KOPT-K1 (cell line): ENCODE results near the gene ANKFN1.
A peak's percentile ranks its signal among the peaks of the same experiment; 100 is the strongest.

Source experiments
- H3K27ac ChIP-seq: fragments of 200-600 bp; sonication (generic); 2 replicates; pipeline ENCODE4 v1.5.1; 2016; ENCODE audit warnings: antibody characterized with exemption, mild to moderate bottlenecking, low read depth, low read length; ENCODE audit not compliant: poor library complexity, severe bottlenecking
- H3K36me3 ChIP-seq: fragments of 200-600 bp; sonication (generic); 2 replicates; pipeline ENCODE4 v1.5.1; 2017; ENCODE audit warnings: antibody characterized with exemption, mild to moderate bottlenecking, low read length, moderate library complexity; ENCODE audit not compliant: insufficient read depth
- H3K9me3 ChIP-seq: fragments of 200-600 bp; sonication (generic); 2 replicates; pipeline ENCODE4 v1.5.1; 2017; ENCODE audit warnings: antibody characterized with exemption, low read length, mild to moderate bottlenecking; ENCODE audit not compliant: insufficient read depth, poor library complexity, severe bottlenecking

ANKFN1 gene

DNA sequence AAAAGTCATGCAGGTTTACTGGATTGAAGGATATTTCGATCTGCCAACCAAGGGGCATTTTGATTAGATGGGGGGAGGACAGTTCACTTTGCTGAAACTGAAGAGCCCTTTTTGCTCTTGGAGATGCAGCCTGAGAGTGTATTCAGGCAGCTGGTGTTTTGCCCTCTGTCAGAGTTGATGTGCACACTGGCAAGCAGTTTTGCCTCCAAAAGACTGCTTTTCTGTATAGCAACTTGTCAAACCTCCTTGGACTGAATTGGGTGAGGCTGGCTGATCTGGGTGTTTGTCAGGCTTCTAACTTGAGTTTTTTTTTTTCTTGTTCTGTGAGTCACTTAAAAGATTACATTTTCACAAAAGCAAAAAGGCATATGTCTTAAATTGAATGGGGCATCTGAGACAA is 22.6 kb upstream of the ANKFN1 start:
- H3K36me3 ChIP-seq = no peaks in the 10 kb centered on the region
- no peaks in the 10 kb centered on the region for H3K9me3 ChIP-seq
- H3K27ac ChIP-seq = peak overlapping the region; percentile 94

- Histone ChIP-seq H3K36me3 (no peaks in the 10 kb centered on the region), H3K9me3 (no peaks in the 10 kb centered on the region), H3K27ac (peak overlapping the region; percentile 94)
These were observed 21.8 kb upstream of the ANKFN1 start for GRCh38 chr17:56131431-56131830.

DNA sequence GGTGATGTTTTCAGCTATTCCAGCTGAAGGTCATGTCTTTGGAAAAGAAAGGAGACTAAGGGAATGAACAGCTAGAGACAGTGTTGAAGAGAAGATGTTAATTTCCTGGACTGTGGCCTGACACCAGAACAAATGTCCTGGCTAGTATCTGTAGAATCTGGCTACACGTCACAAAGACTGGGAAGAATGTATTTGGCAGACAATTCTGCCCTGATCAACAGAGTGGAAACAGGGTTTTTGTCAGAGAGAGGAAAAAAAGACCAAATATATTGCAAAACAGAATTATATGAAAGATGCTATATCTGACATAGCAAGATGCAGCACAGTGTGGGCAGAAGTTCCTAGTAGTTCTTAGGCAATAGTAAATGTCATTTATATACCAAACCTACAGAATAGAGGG is 17.0 kb upstream of the ANKFN1 start:
- Histone ChIP-seq H3K36me3 (no peaks in the 10 kb centered on the region), H3K27ac (no peak overlapping the region), H3K9me3 (no peaks in the 10 kb centered on the region)

DNA sequence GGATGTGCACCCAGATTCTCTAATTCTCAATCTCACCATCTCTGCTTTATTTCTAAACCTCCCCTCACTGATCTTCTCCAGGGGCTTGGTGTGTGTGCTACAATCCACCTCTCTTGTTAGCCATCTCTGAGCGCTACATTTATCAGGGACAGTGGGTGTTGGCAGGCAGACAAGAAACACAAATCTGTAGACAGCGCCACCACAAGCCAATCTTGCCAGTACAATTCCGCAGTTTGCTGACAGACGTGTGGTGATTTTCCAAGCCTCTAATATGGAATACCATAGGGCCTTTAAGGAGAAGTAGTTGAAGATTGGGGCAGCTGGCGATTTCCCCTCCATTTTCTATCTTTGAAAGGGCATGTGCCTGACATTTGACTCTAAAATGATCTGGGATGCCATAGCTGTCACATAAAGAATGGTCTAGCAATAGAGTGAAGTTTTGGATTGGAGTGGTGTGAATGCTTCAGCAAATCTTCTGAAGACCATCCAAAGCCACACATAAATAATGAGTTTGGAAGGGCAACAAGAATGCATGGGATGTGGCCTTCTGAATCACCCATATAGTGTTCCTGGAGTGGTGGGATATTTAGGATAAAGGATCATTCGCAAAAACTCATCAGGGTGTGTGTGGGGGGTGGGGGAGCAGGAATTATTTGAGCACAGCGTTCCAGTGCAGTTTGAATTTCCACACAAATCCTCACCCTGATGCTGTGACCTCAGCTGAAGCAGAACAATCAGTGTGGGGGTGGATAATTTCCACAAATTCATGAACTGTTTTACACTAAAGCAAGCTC is 12.0 kb upstream of the ANKFN1 start:
- Histone ChIP-seq H3K9me3 (peaks cover 4% of the 10 kb centered on the region), H3K27ac (no peak overlapping the region), H3K36me3 (no peaks in the 10 kb centered on the region)

DNA sequence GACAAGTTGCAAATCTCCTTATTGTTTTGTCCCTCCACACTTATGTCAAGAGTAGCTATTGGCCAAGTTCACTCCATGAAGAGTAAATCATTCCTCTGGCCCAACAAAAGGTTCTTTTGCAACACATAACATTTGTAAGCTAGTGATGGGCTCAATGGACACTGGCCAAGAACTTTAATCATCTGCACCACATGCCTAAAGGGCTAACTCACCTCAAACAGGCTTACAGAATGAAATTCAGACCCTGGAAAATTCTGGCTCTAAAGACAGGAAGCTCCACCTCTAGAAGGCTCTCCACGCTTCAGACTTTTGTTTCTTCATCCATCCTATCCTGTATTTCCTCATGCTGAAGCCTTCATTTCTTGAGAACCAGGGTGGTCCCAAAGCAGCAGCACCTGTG is 10.9 kb upstream of the ANKFN1 start:
- Histone ChIP-seq H3K36me3 (no peaks in the 10 kb centered on the region), H3K9me3 (peaks cover 10% of the 10 kb centered on the region), H3K27ac (no peak overlapping the region)

GRCh38 chr17:56142781-56143180 is 10.5 kb upstream of the ANKFN1 start:
- H3K9me3 ChIP-seq = peaks cover 10% of the 10 kb centered on the region
- no peaks in the 10 kb centered on the region for H3K36me3 ChIP-seq
- H3K27ac ChIP-seq = no peak overlapping the region

DNA sequence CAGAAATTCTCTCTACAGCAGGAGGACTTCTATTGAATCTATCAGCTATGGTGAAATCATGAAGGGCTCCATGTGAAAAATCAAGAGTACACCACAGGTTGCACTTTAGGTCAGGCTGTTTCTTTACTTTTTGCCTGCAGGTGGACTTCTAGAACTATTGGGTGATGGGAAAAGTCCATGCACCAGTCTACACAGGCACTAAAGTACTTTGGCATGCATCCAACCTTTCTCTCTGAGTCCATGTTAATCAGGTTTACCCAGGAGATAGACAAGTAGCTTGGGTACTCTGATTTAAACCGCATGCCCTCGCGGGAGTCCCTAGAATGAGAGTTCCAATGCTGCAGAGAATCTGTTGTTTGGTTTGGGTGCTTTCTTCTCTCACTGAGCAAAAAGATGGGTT is 9.1 kb upstream of the ANKFN1 start:
- peaks cover 10% of the 10 kb centered on the region for H3K9me3 ChIP-seq
- no peaks in the 10 kb centered on the region for H3K36me3 ChIP-seq
- no peak overlapping the region for H3K27ac ChIP-seq

- Histone ChIP-seq H3K27ac (no peak overlapping the region), H3K36me3 (no peaks in the 10 kb centered on the region), H3K9me3 (peaks cover 10% of the 10 kb centered on the region)
These were observed 6.7 kb upstream of the ANKFN1 start for GRCh38 chr17:56146534-56146933.

DNA sequence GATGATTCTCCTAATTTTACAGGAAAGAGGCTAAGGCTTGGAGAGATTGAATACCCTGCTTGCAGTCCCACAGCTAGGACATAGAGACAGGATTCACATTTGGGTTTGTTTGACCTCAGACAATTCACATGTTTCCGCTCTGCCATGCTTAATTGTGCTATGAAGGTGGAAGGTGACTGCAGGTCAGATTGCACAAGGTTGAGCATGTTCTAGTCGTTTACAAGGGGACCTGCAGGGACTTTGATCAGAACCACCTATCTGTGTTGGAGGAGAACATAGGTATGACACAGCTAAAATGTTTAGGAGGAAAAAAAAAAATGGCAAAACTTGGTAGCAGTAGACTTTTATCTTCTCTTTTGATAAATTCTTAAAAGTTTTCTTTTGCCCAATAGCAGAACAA is 4.9 kb upstream of the ANKFN1 start:
- Histone ChIP-seq H3K27ac (no peak overlapping the region), H3K36me3 (no peaks in the 10 kb centered on the region)

GRCh38 chr17:56149266-56150036 is 3.8 kb upstream of the ANKFN1 start:
- peaks cover 10% of the 10 kb centered on the region for H3K9me3 ChIP-seq
- H3K36me3 ChIP-seq = no peaks in the 10 kb centered on the region
- H3K27ac ChIP-seq = no peak overlapping the region

More for the DNA sequence above, 4.9 kb upstream of the ANKFN1 start:
- H3K9me3 ChIP-seq = peaks cover 10% of the 10 kb centered on the region

DNA sequence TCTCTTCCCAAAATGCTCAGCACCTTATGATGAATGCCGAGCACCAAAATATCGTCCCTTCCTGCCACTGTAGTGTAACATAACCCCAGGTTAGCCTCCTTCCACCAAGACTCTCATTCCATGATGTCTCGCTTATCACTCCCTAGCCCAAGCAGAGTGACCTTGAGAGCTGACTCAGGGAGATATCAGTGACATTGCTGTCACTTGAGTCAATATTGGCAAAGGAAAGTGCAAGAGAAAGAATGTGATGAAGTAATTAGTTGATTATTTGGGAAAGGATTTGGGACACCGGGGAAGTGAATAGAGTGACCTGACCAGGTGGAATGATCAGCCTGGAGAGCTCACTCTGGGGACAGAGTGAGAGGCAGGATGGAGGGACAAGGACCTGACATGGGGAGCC is 2.6 kb upstream of the ANKFN1 start:
- Histone ChIP-seq H3K36me3 (no peaks in the 10 kb centered on the region), H3K27ac (no peak overlapping the region), H3K9me3 (peaks cover 10% of the 10 kb centered on the region)

GRCh38 chr17:56157845-56158244 is 4.6 kb downstream of the ANKFN1 start:
- Histone ChIP-seq H3K9me3 (no peaks in the 10 kb centered on the region), H3K27ac (no peak overlapping the region)

DNA sequence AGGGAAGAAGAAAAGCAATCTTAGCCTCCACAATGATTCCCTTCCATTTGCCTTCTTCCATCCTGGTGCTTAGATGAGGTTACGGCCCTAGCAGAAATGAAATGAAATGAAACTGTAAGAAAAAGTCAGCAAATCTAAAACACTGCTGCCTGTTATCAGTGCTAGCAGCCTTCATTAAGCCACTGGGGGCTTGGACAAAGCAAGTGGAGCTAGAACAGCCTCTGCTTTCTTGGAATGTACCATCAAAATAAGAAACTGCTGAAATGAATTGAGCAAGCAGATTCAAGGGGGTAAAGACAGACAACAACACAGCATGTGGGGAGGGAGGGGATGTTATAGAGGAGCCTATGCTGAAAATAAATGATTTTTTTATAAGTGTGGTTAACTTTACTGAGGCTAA is 5.1 kb downstream of the ANKFN1 start:
- H3K9me3 ChIP-seq = no peaks in the 10 kb centered on the region
- no peaks in the 10 kb centered on the region for H3K36me3 ChIP-seq
- H3K27ac ChIP-seq = no peak overlapping the region

More at GRCh38 chr17:56157845-56158244, 4.6 kb downstream of the ANKFN1 start:
- no peaks in the 10 kb centered on the region for H3K36me3 ChIP-seq

- Histone ChIP-seq H3K9me3 (no peaks in the 10 kb centered on the region), H3K27ac (no peak overlapping the region), H3K36me3 (no peaks in the 10 kb centered on the region)
These were observed 5.9 kb downstream of the ANKFN1 start for GRCh38 chr17:56158915-56159825.

GRCh38 chr17:56159826-56160380 is 6.6 kb downstream of the ANKFN1 start:
- no peaks in the 10 kb centered on the region for H3K36me3 ChIP-seq
- no peaks in the 10 kb centered on the region for H3K9me3 ChIP-seq
- H3K27ac ChIP-seq = no peak overlapping the region
